Activated CD8-positive, alpha-beta memory T cell treated with anti-CD3 and anti-CD28 coated beads for 1 hour (primary cell): Measurements from ENCODE around the gene IFT57.

Source experiments
- DNase-seq, 2 donors: peaks; one replicate each; pipeline ENCODE4 v3.0.0-alpha.2; 2020; ENCODE audit warnings: low read depth in 1 of 2; ENCODE audit errors: extremely low read depth in 1 of 2

IFT57 gene

GRCh38 chr3:108219336-108219735 lies 2.9 kb downstream of the IFT57 start:
- DNase-seq = no peak

- DNase-seq = no peak
These were observed 3.4 kb downstream of the IFT57 start for GRCh38 chr3:108218811-108219210.

GRCh38 chr3:108215871-108216270 lies 6.4 kb downstream of the IFT57 start:
- no peak for DNase-seq

- DNase-seq = no peak
These were observed 12.6 kb downstream of the IFT57 start for GRCh38 chr3:108209579-108209978.

GRCh38 chr3:108208831-108209230 lies 13.4 kb downstream of the IFT57 start:
- no peak for DNase-seq

- DNase-seq = no peak
These were observed 19.4 kb downstream of the IFT57 start for GRCh38 chr3:108202834-108203233.

GRCh38 chr3:108202080-108202479 lies 20.1 kb downstream of the IFT57 start:
- DNase-seq = no peak

GRCh38 chr3:108201258-108201657 lies 21.0 kb downstream of the IFT57 start:
- DNase-seq = no peak

- DNase-seq = no peak
These were observed 21.6 kb downstream of the IFT57 start for GRCh38 chr3:108200578-108200977.

- DNase-seq = no peak
These were observed 22.2 kb downstream of the IFT57 start for GRCh38 chr3:108200024-108200423.

- DNase-seq = no peak
These were observed 30.8 kb downstream of the IFT57 start for GRCh38 chr3:108191394-108191793.

- DNase-seq = no peak
These were observed 31.9 kb downstream of the IFT57 start for GRCh38 chr3:108190346-108190745.

- no peak for DNase-seq
These were observed 32.8 kb downstream of the IFT57 start for GRCh38 chr3:108189440-108189839.

- DNase-seq = no peak
These were observed 36.7 kb downstream of the IFT57 start for GRCh38 chr3:108185536-108185935.

GRCh38 chr3:108184824-108185223 lies 37.4 kb downstream of the IFT57 start:
- no peak for DNase-seq

- DNase-seq = no peak
These were observed 38.3 kb downstream of the IFT57 start for GRCh38 chr3:108183971-108184370.

- DNase-seq = no peak
These were observed 39.0 kb downstream of the IFT57 start for GRCh38 chr3:108183181-108183580.

GRCh38 chr3:108182339-108182738 lies 39.9 kb downstream of the IFT57 start:
- no peak for DNase-seq

- DNase-seq = no peak
These were observed 41.1 kb downstream of the IFT57 start for GRCh38 chr3:108181172-108181571.

- no peak for DNase-seq
These were observed 42.0 kb downstream of the IFT57 start for GRCh38 chr3:108180194-108180593.

GRCh38 chr3:108178676-108179075 lies 43.5 kb downstream of the IFT57 start:
- DNase-seq = no peak

GRCh38 chr3:108177536-108177935 lies 44.7 kb downstream of the IFT57 start:
- DNase-seq = no peak

- no peak for DNase-seq
These were observed 46.9 kb downstream of the IFT57 start for GRCh38 chr3:108175352-108175751.

- DNase-seq = no peak
These were observed 51.1 kb downstream of the IFT57 start for GRCh38 chr3:108171106-108171505.
